Activated T-cell treated with anti-CD3 and anti-CD28 coated beads, Interleukin-2, amount 50 U/mL, for 4 hours (primary cell): ENCODE data around the gene SMIM24. TPM values are rescaled to one million over a fixed set of nuclear protein-coding genes. Genes with fewer than 3 reads are reported as not detected.
A peak's percentile ranks its signal among the peaks of the same experiment; 100 is the strongest.

Source experiments
- ATAC-seq, 2 donors: fragments of 200-7000 bp; cut with Tn5 transposase; one replicate each; pipeline ENCODE4 v1.10.0; 2021
- DNase-seq: peaks from one replicate; pipeline ENCODE4 v3.0.0-alpha.2; 2020
- H3K27me3 Mint-ChIP-seq: one replicate; pipeline ENCODE4 v1.8.0; 2021; ENCODE audit warnings: low read depth, mixed read lengths
- H3K36me3 Mint-ChIP-seq: one replicate; pipeline ENCODE4 v1.8.0; 2022; ENCODE audit warnings: mixed read lengths; ENCODE audit not compliant: insufficient read depth
- H3K4me1 Mint-ChIP-seq: one replicate; pipeline ENCODE4 v1.8.0; 2021; ENCODE audit warnings: low read depth, mixed read lengths
- H3K4me3 Mint-ChIP-seq: one replicate; pipeline ENCODE4 v1.8.0; 2021; ENCODE audit warnings: mild to moderate bottlenecking, moderate library complexity, mixed read lengths
- H3K9me3 Mint-ChIP-seq: one replicate; pipeline ENCODE4 v1.8.0; 2021; ENCODE audit warnings: mixed read lengths
- total RNA-seq, 3 donors: library from RNA; stranded (reverse); gene quantifications; one replicate each; pipeline ENCODE4 v1.2.1, GENCODE V29; 2021

SMIM24 gene
- total RNA-seq, 3 donors from 2014 or later: not detected

GRCh38 chr19:3520166-3521103, 40.1 kb upstream of the SMIM24 start:
- Mint-ChIP-seq H3K36me3 (peaks cover 9% of the 10 kb centered on the region), H3K4me1 (peaks cover 28% of the 10 kb centered on the region)
- no peak for ATAC-seq

GRCh38 chr19:3519126-3519525, 38.8 kb upstream of the SMIM24 start:
- no peak for DNase-seq
- H3K27me3 Mint-ChIP-seq: no peaks in the 10 kb centered on the region
- H3K36me3 Mint-ChIP-seq: peaks cover 7% of the 10 kb centered on the region
- no peak for ATAC-seq
- H3K4me3 Mint-ChIP-seq: no peak overlapping the region
- H3K4me1 Mint-ChIP-seq: peaks cover 36% of the 10 kb centered on the region
- no peaks in the 10 kb centered on the region for H3K9me3 Mint-ChIP-seq

More at GRCh38 chr19:3520166-3521103, 40.1 kb upstream of the SMIM24 start:
- no peak overlapping the region for H3K4me3 Mint-ChIP-seq
- no peaks in the 10 kb centered on the region for H3K9me3 Mint-ChIP-seq
- no peaks in the 10 kb centered on the region for H3K27me3 Mint-ChIP-seq
- no peak for DNase-seq

- ATAC-seq (no peak), DNase-seq (no peak)
- peaks cover 7% of the 10 kb centered on the region for H3K36me3 Mint-ChIP-seq
- peaks cover 38% of the 10 kb centered on the region for H3K4me1 Mint-ChIP-seq
- H3K27me3 Mint-ChIP-seq: no peaks in the 10 kb centered on the region
- no peaks in the 10 kb centered on the region for H3K9me3 Mint-ChIP-seq
- H3K4me3 Mint-ChIP-seq: no peak overlapping the region
These were observed 38.3 kb upstream of the SMIM24 start for GRCh38 chr19:3518659-3519058.

GRCh38 chr19:3518255-3518654, 37.9 kb upstream of the SMIM24 start:
- peaks cover 40% of the 10 kb centered on the region for H3K4me1 Mint-ChIP-seq
- no peaks in the 10 kb centered on the region for H3K9me3 Mint-ChIP-seq
- no peak overlapping the region for H3K4me3 Mint-ChIP-seq
- H3K27me3 Mint-ChIP-seq: no peaks in the 10 kb centered on the region
- peaks cover 7% of the 10 kb centered on the region for H3K36me3 Mint-ChIP-seq
- DNase-seq (no peak), ATAC-seq (no peak)

- ATAC-seq: no peak
- no peak for DNase-seq
- Mint-ChIP-seq H3K4me3 (no peak overlapping the region), H3K36me3 (peaks cover 7% of the 10 kb centered on the region), H3K9me3 (no peaks in the 10 kb centered on the region), H3K27me3 (no peaks in the 10 kb centered on the region), H3K4me1 (peaks cover 40% of the 10 kb centered on the region)
These were observed 37.3 kb upstream of the SMIM24 start for GRCh38 chr19:3517638-3518037.

- Mint-ChIP-seq H3K36me3 (peaks cover 4% of the 10 kb centered on the region), H3K9me3 (no peaks in the 10 kb centered on the region), H3K27me3 (no peaks in the 10 kb centered on the region), H3K4me3 (no peak overlapping the region), H3K4me1 (peaks cover 42% of the 10 kb centered on the region)
- ATAC-seq: peak; percentile 48 to 59
- DNase-seq: no peak
These were observed 36.4 kb upstream of the SMIM24 start for GRCh38 chr19:3516675-3517207.

GRCh38 chr19:3515891-3516422, 35.6 kb upstream of the SMIM24 start:
- Mint-ChIP-seq H3K4me1 (peaks cover 44% of the 10 kb centered on the region), H3K27me3 (no peaks in the 10 kb centered on the region), H3K36me3 (peaks cover 2% of the 10 kb centered on the region), H3K9me3 (no peaks in the 10 kb centered on the region), H3K4me3 (no peak overlapping the region)
- DNase-seq (no peak), ATAC-seq (no peak)

- no peaks in the 10 kb centered on the region for H3K36me3 Mint-ChIP-seq
These were observed 34.6 kb upstream of the SMIM24 start for GRCh38 chr19:3514930-3515329.

GRCh38 chr19:3513229-3514140, 33.2 kb upstream of the SMIM24 start:
- Mint-ChIP-seq H3K4me1 (peaks cover 57% of the 10 kb centered on the region), H3K27me3 (no peaks in the 10 kb centered on the region), H3K36me3 (peaks cover 11% of the 10 kb centered on the region), H3K4me3 (no peak overlapping the region), H3K9me3 (no peaks in the 10 kb centered on the region)
- ATAC-seq (no peak), DNase-seq (no peak)

More at GRCh38 chr19:3514930-3515329, 34.6 kb upstream of the SMIM24 start:
- H3K4me1 Mint-ChIP-seq: peaks cover 46% of the 10 kb centered on the region
- no peaks in the 10 kb centered on the region for H3K27me3 Mint-ChIP-seq
- no peaks in the 10 kb centered on the region for H3K9me3 Mint-ChIP-seq
- no peak overlapping the region for H3K4me3 Mint-ChIP-seq
- DNase-seq: no peak
- ATAC-seq: no peak

GRCh38 chr19:3512562-3513228, 32.4 kb upstream of the SMIM24 start:
- H3K4me3 Mint-ChIP-seq: no peak overlapping the region
- no peaks in the 10 kb centered on the region for H3K27me3 Mint-ChIP-seq
- ATAC-seq (no peak), DNase-seq (no peak)
- no peaks in the 10 kb centered on the region for H3K9me3 Mint-ChIP-seq
- H3K36me3 Mint-ChIP-seq: peaks cover 11% of the 10 kb centered on the region
- H3K4me1 Mint-ChIP-seq: peaks cover 60% of the 10 kb centered on the region

- Mint-ChIP-seq H3K9me3 (no peaks in the 10 kb centered on the region), H3K27me3 (no peaks in the 10 kb centered on the region), H3K4me1 (peaks cover 64% of the 10 kb centered on the region), H3K36me3 (peaks cover 11% of the 10 kb centered on the region), H3K4me3 (no peak overlapping the region)
- no peak for ATAC-seq
- no peak for DNase-seq
These were observed 31.4 kb upstream of the SMIM24 start for GRCh38 chr19:3511506-3512251.

GRCh38 chr19:3510727-3511126, 30.4 kb upstream of the SMIM24 start:
- ATAC-seq (no peak), DNase-seq (no peak)
- Mint-ChIP-seq H3K4me3 (no peak overlapping the region), H3K4me1 (peaks cover 57% of the 10 kb centered on the region), H3K36me3 (peaks cover 11% of the 10 kb centered on the region), H3K27me3 (no peaks in the 10 kb centered on the region), H3K9me3 (no peaks in the 10 kb centered on the region)

- peaks cover 57% of the 10 kb centered on the region for H3K4me1 Mint-ChIP-seq
- DNase-seq: no peak
- H3K36me3 Mint-ChIP-seq: peaks cover 11% of the 10 kb centered on the region
- H3K27me3 Mint-ChIP-seq: no peaks in the 10 kb centered on the region
- H3K4me3 Mint-ChIP-seq: peak overlapping the region; percentile 61
- no peaks in the 10 kb centered on the region for H3K9me3 Mint-ChIP-seq
- no peak for ATAC-seq
These were observed 29.3 kb upstream of the SMIM24 start for GRCh38 chr19:3509566-3509989.
